CD14-positive monocyte (primary cell): Measurements from ENCODE around the gene NIFK. TPM values are rescaled to one million over a fixed set of nuclear protein-coding genes. Genes with fewer than 3 reads are reported as not detected.

ENCODE experiments used
- DNase-seq, 3 donors: peaks; one replicate each; pipeline ENCODE4 v3.0.0-alpha.2; 2011 to 2022
- H2AFZ ChIP-seq: 2 replicates; pipeline ENCODE4 v1.6.0; 2012; ENCODE audit warnings: mild to moderate bottlenecking, low read depth, low read length, inconsistent platforms; ENCODE audit not compliant: insufficient read depth, poor library complexity, severe bottlenecking
- H3K27ac ChIP-seq, 2 donors: 1 replicate in 1 of 2; 2 replicates in 1 of 2; pipeline ENCODE4 v1.5.1; 2012 to 2013; ENCODE audit warnings: low read length in 2 of 2, control low read depth in 1 of 2, inconsistent platforms in 1 of 2, low read depth in 1 of 2, mild to moderate bottlenecking in 1 of 2
- H3K27me3 ChIP-seq, 2 donors: one replicate each; pipeline versions ENCODE4 v1.6.0 to v1.6.1; 2011 to 2013; ENCODE audit warnings: low read length in 2 of 2; ENCODE audit not compliant: control insufficient read depth in 2 of 2, insufficient read depth in 2 of 2
- H3K36me3 ChIP-seq, 2 donors: replicated peaks in 1 of 2; 1 replicate in 1 of 2; 2 replicates in 1 of 2; pipeline versions ENCODE4 v1.5.1 to v1.6.1; 2012 to 2013; ENCODE audit warnings: low read length in 2 of 2, control low read depth in 1 of 2, inconsistent platforms in 1 of 2, mild to moderate bottlenecking in 1 of 2; ENCODE audit not compliant: insufficient read depth in 2 of 2, control insufficient read depth in 1 of 2
- H3K4me1 ChIP-seq, 2 donors: 1 replicate in 1 of 2; 2 replicates in 1 of 2; pipeline versions ENCODE4 v1.5.1 to v1.6.1; 2012 to 2013; ENCODE audit warnings: low read length in 2 of 2, control low read depth in 1 of 2, inconsistent platforms in 1 of 2, mild to moderate bottlenecking in 1 of 2, moderate library complexity in 1 of 2; ENCODE audit not compliant: insufficient read depth in 2 of 2, control insufficient read depth in 1 of 2
- H3K4me2 ChIP-seq: replicated peaks from 2 replicates; pipeline ENCODE3; 2012; ENCODE audit warnings: low read length, moderate library complexity, mild to moderate bottlenecking; ENCODE audit not compliant: poor library complexity, severe bottlenecking; ENCODE audit errors: extremely low read depth
- H3K4me3 ChIP-seq, 3 experiments: fragments of 200-600 bp in 1 of 3; sonication (generic) in 1 of 3; replicated peaks in 1 of 3; 1 replicate in 2 of 3; 2 replicates in 1 of 3; pipeline ENCODE4 v1.5.1; 2011 to 2013; ENCODE audit warnings: low read length in 3 of 3, mild to moderate bottlenecking in 3 of 3, control low read depth in 2 of 3, low read depth in 2 of 3, inconsistent platforms in 1 of 3, moderate library complexity in 1 of 3
- H3K79me2 ChIP-seq: 2 replicates; pipeline ENCODE4 v1.6.0; 2012; ENCODE audit warnings: mild to moderate bottlenecking, control low read depth, inconsistent platforms, low read length, moderate library complexity; ENCODE audit not compliant: insufficient read depth
- H3K9ac ChIP-seq: 2 replicates; pipeline ENCODE4 v1.6.0; 2017; ENCODE audit warnings: low read length, mild to moderate bottlenecking; ENCODE audit not compliant: insufficient read depth, poor library complexity, severe bottlenecking
- H3K9me3 ChIP-seq, 2 donors: replicated peaks in 1 of 2; 1 replicate in 1 of 2; 2 replicates in 1 of 2; pipeline versions ENCODE4 v1.5.1 to v1.6.1; 2012 to 2013; ENCODE audit warnings: low read length in 2 of 2, control low read depth in 1 of 2; ENCODE audit not compliant: control insufficient read depth in 1 of 2, insufficient read depth in 1 of 2
- H4K20me1 ChIP-seq: 2 replicates; pipeline ENCODE4 v1.6.0; 2012; ENCODE audit warnings: mild to moderate bottlenecking, low read length, control low read depth, moderate library complexity; ENCODE audit not compliant: insufficient read depth
- H3K27ac Mint-ChIP-seq, 7 donors: one replicate each; pipeline ENCODE4 v1.8.0; 2020; ENCODE audit warnings: mild to moderate bottlenecking in 7 of 7, mixed read lengths in 7 of 7, moderate library complexity in 6 of 7, inconsistent platforms in 2 of 7
- H3K27me3 Mint-ChIP-seq, 3 donors: one replicate each; pipeline ENCODE4 v1.8.0; 2021 to 2022; ENCODE audit warnings: low read depth in 3 of 3, mild to moderate bottlenecking in 3 of 3, mixed read lengths in 3 of 3, moderate library complexity in 3 of 3, inconsistent platforms in 1 of 3
- H3K36me3 Mint-ChIP-seq, 2 donors: one replicate each; pipeline ENCODE4 v1.8.0; 2020; ENCODE audit warnings: mixed read lengths in 2 of 2, inconsistent platforms in 1 of 2, mild to moderate bottlenecking in 1 of 2
- H3K4me1 Mint-ChIP-seq: one replicate; pipeline ENCODE4 v1.8.0; 2020; ENCODE audit warnings: mild to moderate bottlenecking, mixed read lengths
- H3K4me3 Mint-ChIP-seq, 2 donors: one replicate each; pipeline ENCODE4 v1.8.0; 2020; ENCODE audit warnings: mild to moderate bottlenecking in 2 of 2, mixed read lengths in 2 of 2, moderate library complexity in 1 of 2
- H3K9me3 Mint-ChIP-seq, 7 donors: one replicate each; pipeline ENCODE4 v1.8.0; 2020 to 2022; ENCODE audit warnings: mixed read lengths in 7 of 7, mild to moderate bottlenecking in 6 of 7, moderate library complexity in 6 of 7, inconsistent platforms in 2 of 7
- CTCF ChIP-seq: fragments of 200-600 bp; IDR thresholded peaks from one replicate; pipeline ENCODE4 v1.8.0; 2022; ENCODE audit warnings: antibody characterized with exemption, mild to moderate bottlenecking
- WGBS: methylation state at CpG from one replicate; pipeline ENCODE4 v1.1.5; 2013; ENCODE audit warnings: missing lambda C conversion rate; ENCODE audit not compliant: insufficient coverage; 5-methylcytosine and 5-hydroxymethylcytosine counted together
- intact Hi-C, 2 donors: fragments of 100-400 bp; cut with micrococcal nuclease; formaldehyde crosslinking; loops; one replicate each; pipeline versions ENCODE4 v1.15.0 to v1.15.1; 2023
- polyA plus RNA-seq, 3 donors: library from polyadenylated mRNA; depleted of rRNA in 1 of 3; unstranded in 2 of 3; stranded (reverse) in 1 of 3; fragments of 300-500 nt in 2 of 3; fragments of >200 nt in 1 of 3; fragmentation: Illumina TruSeq in 2 of 3; gene quantifications; 1 replicate in 2 of 3; 2 replicates in 1 of 3; pipeline ENCODE4 v1.2.3, GENCODE V29; 2012 to 2021

NIFK gene
- polyA plus RNA-seq, 3 donors: 6.6 to 32.6 (median 30.6) TPM

GRCh38 chr2:121746071-121746578 is 9.4 kb upstream of the NIFK start:
- intact Hi-C loops: no loop called here
- peaks cover 0 to 2% (median 0%) of the 10 kb centered on the region in 7 donors for H3K9me3 Mint-ChIP-seq
- no peaks in the 10 kb centered on the region for H3K36me3 Mint-ChIP-seq

GRCh38 chr2:121741450-121741849 is 4.8 kb upstream of the NIFK start:
- H3K4me3 ChIP-seq: no peak overlapping the region
- no peaks in the 10 kb centered on the region for H3K36me3 ChIP-seq
- H4K20me1 ChIP-seq: no peaks in the 10 kb centered on the region
- peaks cover 0 to 10% (median 2%) of the 10 kb centered on the region in 3 donors for H3K27me3 Mint-ChIP-seq
- H3K9me3 ChIP-seq: no peaks in the 10 kb centered on the region
- peak overlapping the region; percentile 16 for H2AFZ ChIP-seq
- no peak overlapping the region for H3K4me2 ChIP-seq
- H3K4me1 Mint-ChIP-seq: peaks cover 24% of the 10 kb centered on the region
- no peak overlapping the region for H3K9ac ChIP-seq
- H3K36me3 Mint-ChIP-seq: no peaks in the 10 kb centered on the region
- no peak overlapping the region for H3K4me3 Mint-ChIP-seq
- peaks cover 2% of the 10 kb centered on the region for H3K79me2 ChIP-seq
- no peak overlapping the region for H3K27ac ChIP-seq
- peaks cover 0 to 5% (median 0%) of the 10 kb centered on the region in 7 donors for H3K9me3 Mint-ChIP-seq
- intact Hi-C loops: no loop called here
- no peak for DNase-seq
- H3K4me1 ChIP-seq: peaks cover 6 to 12% of the 10 kb centered on the region in 2 donors
- H3K27ac Mint-ChIP-seq: peak overlapping the region in 2 of 7 donors; percentile 47 to 50
- 83% methylated on average over 2 of the region's 3 CpGs for WGBS
- H3K27me3 ChIP-seq: no peaks in the 10 kb centered on the region
- no peak for TF ChIP-seq CTCF

More at GRCh38 chr2:121746071-121746578, 9.4 kb upstream of the NIFK start:
- Histone ChIP-seq H3K9me3 (no peaks in the 10 kb centered on the region), H4K20me1 (no peaks in the 10 kb centered on the region), H3K4me2 (no peak overlapping the region), H3K4me1 (peaks cover 0 to 7% of the 10 kb centered on the region in 2 donors), H2AFZ (no peak overlapping the region), H3K27ac (no peak overlapping the region), H3K27me3 (no peaks in the 10 kb centered on the region), H3K36me3 (no peaks in the 10 kb centered on the region), H3K4me3 (no peak overlapping the region), H3K9ac (no peak overlapping the region), H3K79me2 (no peaks in the 10 kb centered on the region)
- WGBS: 86% methylated on average over 2 of the region's 6 CpGs
- no peak overlapping the region for H3K4me3 Mint-ChIP-seq
- no peak for TF ChIP-seq CTCF
- DNase-seq: no peak
- H3K4me1 Mint-ChIP-seq: peaks cover 8% of the 10 kb centered on the region
- H3K27me3 Mint-ChIP-seq: peaks cover 0 to 6% (median 5%) of the 10 kb centered on the region in 3 donors
- H3K27ac Mint-ChIP-seq: no peak overlapping the region
